ENCODE results near the gene PRR23E.

PRR23E gene

DNA sequence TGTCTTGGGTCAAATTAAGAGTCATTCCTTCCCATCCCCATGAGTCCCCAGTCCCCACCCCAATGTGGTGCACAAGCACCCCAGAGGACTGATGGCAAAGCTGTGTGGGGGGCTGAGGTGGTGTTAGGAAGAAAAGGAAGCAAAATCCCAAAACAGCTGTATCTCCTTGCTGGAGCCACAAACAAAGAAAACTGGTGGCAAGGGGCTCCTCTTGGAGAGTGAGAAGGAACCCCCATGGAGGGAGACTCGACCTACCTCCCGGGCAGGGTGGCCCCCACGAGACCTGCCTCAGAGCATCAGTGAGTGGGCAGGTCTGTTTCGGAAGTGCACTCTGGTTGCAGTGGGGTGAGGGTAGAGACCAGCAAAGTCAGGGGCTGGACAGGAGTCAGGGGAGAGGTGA is 29.2 kb downstream of the PRR23E start:
- DNase-seq (ENCODE audit: low read depth in 2 of 2, low spot score in 1 of 2): no peak

DNA sequence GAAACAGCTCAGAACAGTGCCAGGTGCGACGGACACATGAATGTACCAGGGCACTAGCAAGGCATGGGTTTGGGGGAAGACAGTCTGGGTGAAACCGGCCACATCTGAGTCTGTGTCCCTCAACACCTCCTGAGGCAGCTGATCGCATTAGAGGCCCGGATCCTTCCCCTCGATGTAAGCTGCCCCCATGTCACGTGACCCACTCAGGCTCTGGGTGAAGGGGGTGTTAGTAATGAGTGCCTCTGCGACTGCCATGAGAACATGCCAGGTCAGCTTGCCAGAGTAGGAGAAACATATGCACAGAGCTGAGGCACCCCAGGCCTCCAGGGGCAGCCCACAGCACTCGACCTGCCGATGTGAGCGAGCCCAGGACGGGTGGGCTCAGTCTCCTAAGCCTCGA is 29.7 kb downstream of the PRR23E start:
- DNase-seq (ENCODE audit: low read depth in 2 of 2, low spot score in 1 of 2): no peak

GRCh38 chr3:127224118-127224517 is 31.2 kb downstream of the PRR23E start:
- DNase-seq (ENCODE audit: low read depth in 2 of 2, low spot score in 1 of 2): no peak

- DNase-seq (ENCODE audit: low read depth in 2 of 2, low spot score in 1 of 2): no peak
These were observed 33.5 kb downstream of the PRR23E start for GRCh38 chr3:127226457-127226856.

DNA sequence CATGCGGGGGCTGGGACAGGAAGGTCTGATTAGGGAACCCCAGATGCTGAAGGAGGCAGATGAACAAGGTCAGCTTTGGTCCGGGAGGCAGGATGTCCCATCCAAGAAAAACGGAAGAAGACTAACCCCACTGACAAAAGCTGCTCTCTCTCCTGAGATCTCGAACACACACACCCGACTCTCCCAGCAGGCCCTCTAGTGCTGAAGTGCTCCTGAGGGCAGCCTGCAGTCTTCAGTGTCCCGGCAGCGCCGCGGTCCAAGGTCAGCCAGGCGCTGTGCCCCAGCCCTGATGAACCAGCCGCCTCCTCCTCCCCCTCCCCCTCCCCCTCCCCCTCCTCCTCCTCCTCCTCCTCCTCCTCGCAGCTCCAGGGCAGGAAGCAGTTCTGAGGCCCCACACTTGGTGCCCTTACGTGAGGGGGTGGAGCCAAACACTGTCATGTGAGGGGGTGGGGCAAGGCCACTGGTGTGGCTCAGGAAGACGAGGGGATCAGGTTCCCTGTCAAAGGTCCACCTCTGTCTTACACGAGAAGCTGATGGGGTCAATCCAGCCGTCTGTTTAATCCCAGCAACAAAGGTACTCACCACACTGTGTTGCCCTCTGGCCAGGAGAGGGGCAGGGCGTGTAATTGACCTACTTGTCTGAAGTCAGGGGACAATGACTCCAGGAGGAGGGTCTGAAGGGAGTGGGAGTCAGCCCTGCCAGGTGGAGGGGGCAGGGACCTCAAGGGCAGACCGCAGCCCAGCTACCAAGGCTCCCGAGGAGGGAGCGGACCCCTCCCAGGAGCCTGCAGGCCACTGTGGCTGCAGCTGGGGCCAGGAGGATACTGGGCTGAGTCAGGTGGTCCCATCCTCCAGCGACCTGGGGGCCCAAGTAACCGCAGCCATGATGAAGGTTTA is 34.3 kb downstream of the PRR23E start:
- no peak for DNase-seq (ENCODE audit: low read depth in 2 of 2, low spot score in 1 of 2)

GRCh38 chr3:127228866-127229265 is 35.9 kb downstream of the PRR23E start:
- no peak for DNase-seq (ENCODE audit: low read depth in 2 of 2, low spot score in 1 of 2)

DNA sequence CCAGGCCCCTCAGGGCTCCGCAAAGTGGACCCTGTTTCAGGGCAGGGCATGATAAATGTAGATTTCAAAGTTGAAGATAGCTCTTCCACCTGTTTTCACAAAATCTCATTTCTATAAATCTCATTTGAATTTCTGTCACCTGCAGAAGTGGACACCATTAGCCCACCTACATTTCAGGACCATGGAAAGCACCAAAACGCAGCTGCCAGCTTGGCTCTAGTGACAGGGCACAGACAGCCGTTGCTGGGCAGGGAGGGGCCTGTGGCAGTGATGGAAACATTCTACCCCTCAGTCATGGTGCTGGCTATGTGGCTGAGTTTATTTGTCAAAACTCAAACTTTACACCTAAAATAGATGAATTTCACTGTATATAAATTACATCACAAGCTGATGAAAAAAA is 40.4 kb downstream of the PRR23E start:
- DNase-seq (ENCODE audit: low read depth in 2 of 2, low spot score in 1 of 2): no peak

- no peak for DNase-seq (ENCODE audit: low read depth in 2 of 2, low spot score in 1 of 2)
These were observed 41.8 kb downstream of the PRR23E start for GRCh38 chr3:127234778-127235177.

DNA sequence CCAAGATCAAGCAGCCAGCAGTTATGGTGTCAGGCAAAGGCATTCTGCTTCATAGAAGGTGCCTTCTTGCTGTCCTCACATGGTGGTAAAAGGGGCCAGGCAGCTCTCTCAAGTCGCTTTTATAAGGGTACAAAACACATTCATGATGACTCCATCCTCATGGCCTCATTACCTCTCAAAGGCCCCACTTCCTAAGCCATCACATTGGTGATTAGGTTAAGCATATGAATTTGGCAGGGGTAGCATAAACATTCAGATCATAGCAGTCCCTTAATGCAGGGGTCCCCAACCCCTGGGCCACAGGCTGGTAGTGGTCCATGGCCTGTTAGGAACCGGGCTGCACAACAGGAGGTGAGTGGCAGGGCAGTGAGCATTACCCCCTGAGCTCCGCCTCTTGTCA is 42.8 kb downstream of the PRR23E start:
- no peak for DNase-seq (ENCODE audit: low read depth in 2 of 2, low spot score in 1 of 2)

- no peak for DNase-seq (ENCODE audit: low read depth in 2 of 2, low spot score in 1 of 2)
These were observed 44.9 kb downstream of the PRR23E start for GRCh38 chr3:127237835-127238234.

GRCh38 chr3:127238602-127239001 is 45.7 kb downstream of the PRR23E start:
- no peak for DNase-seq (ENCODE audit: low read depth in 2 of 2, low spot score in 1 of 2)

DNA sequence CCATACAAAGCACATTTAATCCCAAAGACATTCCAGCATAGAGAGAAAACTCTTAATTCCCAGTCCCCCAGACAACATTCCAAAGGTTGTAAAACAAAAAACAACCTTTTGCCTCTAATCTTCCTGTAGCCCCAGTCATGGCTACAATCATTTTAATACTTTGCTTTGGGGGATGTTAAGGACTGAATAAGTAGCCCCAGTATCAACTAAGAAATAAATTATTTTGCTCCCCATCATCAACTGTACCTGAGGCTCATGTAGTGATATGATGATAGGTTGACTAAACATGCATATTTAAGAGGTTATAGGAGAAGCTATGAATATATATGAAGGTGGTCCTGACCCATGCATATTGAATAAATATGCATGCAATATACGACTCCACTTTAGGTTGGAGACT is 54.4 kb downstream of the PRR23E start:
- DNase-seq (ENCODE audit: low read depth in 2 of 2, low spot score in 1 of 2): no peak
